OCI-M2 (cell line): ENCODE data around the gene KCNIP4.

Experiments used
- DNase-seq: peaks from one replicate; lab custom pipeline; 2025; ENCODE audit not compliant: unreplicated experiment; lab: John Stamatoyannopoulos, UW

KCNIP4 gene

DNA sequence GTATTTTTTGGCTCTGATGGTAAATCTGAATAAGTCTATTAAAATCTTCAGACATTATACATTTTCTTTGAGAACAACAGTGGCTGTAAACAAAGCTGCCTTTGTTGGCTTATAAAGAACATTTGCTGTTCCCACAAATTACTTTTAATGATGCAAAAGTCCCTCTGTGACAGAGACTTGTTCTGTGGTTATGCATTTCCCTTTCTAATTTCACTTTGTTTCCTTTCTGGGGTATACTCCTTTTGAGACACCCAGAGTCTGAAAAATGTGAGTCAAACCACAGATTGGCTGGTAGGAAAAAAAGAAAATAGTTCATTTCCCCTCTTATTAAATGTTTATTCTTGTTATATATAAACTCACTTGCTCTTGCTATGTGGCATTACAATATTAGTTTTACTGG lies 845.9 kb downstream of the KCNIP4 start:
- no peak for DNase-seq

DNA sequence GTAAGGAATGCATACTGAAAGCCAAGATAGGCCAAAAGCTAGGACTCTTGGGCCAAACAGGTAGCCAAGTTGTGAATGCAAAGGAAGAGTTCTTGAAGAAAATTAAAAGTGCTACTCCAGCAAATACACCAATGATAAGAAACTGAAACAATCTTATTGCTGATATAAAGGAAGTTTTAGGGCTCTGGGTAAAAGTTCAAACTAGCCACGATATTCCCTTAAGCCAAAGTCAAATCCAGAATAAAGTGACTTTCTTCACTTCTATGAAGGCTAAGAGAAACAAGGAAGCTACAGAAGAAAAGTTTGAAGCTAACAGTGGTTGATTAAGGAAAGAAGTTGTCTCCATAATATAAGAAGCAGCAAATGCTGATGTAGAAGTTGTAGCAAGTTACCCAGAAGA lies 850.7 kb downstream of the KCNIP4 start:
- no peak for DNase-seq

GRCh38 chr4:21097026-21097425 lies 851.5 kb downstream of the KCNIP4 start:
- DNase-seq = no peak

- no peak for DNase-seq
These were observed 856.0 kb downstream of the KCNIP4 start for GRCh38 chr4:21092531-21092930.

- DNase-seq = no peak
These were observed 858.4 kb downstream of the KCNIP4 start for GRCh38 chr4:21090094-21090666.

DNA sequence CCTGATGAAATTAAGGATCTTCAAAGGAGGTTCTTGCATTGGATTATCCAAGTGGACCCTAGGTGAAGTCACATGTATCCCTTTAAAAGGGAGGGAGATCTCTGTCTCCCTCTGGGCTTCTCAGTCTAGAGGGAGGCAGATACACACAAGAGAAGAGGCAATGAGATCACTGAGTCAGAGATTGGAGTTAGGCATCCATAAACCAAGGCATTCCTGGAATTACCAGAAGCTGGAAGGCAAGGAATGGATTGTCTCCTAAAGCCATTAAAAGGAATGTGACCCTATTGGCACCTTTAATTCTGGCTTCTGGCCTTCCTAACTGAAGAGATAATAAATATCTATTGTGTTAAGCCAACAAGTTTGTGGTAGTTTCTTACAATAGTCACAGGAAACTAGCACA lies 865.2 kb downstream of the KCNIP4 start:
- DNase-seq = no peak

GRCh38 chr4:21077967-21078366 lies 870.6 kb downstream of the KCNIP4 start:
- no peak for DNase-seq

DNA sequence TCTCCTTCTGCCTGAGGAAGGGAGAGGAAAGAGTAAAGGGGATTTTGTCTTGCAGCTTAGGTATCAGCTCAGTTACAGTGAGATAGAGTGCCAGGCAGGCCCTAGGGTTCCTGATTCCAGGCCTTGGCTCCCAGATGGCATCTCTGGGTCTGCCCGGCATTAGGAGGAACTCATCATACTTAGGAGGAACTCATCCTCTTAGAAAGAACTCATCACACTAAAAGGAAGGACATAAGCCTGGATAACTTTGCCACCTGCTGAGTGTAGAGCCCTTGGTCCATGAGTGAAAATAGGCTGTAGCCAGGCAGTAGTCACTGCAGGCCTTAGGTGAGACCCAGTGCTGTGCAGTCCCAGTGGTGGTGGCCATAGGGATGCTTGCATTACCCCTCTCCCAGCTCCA lies 881.2 kb downstream of the KCNIP4 start:
- DNase-seq = no peak

DNA sequence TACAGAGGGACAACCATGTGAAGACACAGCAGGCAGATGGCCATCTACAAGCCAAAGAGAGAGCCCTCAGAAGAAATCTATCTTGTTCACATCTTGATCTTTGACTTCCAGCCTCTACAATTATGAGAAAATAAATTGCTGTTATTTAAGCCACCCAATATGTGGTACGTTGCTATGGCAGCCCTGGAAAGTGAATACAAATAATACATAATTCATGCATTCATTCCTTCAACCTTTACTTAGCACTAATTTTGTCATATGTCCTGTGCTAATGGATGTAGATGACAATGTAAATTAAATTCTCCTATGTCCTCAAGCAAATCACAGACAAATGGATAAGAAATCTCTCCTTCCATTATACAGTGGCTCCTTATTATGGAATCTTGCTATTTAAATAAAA lies 886.7 kb downstream of the KCNIP4 start:
- no peak for DNase-seq

GRCh38 chr4:21046141-21046540 lies 902.4 kb downstream of the KCNIP4 start:
- no peak for DNase-seq

GRCh38 chr4:21045119-21045518 lies 903.5 kb downstream of the KCNIP4 start:
- DNase-seq = no peak

DNA sequence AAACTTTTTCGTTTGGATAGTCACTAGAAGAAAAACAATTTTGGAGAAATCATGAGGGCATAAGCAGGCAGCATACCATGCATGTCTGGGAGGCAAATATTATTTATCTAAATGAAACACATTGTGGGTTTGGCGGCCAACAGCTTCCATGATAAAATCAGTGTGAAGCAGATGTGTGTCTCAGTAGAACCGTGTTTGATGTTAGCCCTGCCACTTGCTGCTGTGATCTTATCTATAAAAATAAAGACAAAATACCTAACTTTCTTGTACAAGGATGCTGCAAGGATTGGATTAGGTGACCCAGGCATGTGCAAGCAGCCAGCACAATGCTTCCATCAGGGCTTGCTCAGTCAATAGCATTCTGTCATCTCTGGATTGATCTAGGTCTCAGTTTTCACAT lies 906.9 kb downstream of the KCNIP4 start:
- no peak for DNase-seq

- DNase-seq = no peak
These were observed 913.8 kb downstream of the KCNIP4 start for GRCh38 chr4:21034728-21035127.

DNA sequence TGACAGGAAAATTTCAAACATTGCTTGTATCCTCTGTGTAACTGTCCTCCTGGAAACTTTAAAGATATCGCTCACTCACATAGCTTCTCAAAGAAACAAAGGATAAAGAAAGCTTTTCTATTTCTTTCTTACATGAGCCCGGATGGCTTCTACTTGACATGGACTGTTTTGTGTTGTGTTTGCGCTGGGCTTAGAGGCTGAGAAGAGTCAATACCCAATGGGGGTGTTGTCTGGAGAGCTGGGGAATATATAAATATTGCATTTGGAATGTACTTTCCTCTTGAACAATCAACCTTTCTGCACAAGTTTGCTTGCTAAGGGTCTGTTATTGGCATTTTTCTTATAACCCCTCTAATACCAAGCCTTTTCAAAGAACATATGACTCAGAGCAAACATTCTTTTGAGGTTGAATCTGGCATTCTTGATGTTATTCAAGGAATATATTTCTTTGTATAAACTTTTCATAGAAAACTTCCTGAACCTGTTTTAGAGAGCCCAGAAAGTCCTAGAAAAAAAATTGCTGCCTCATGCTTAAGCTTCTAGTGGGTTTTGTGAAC lies 916.4 kb downstream of the KCNIP4 start:
- DNase-seq = no peak

- DNase-seq = no peak
These were observed 929.8 kb downstream of the KCNIP4 start for GRCh38 chr4:21018817-21019216.

DNA sequence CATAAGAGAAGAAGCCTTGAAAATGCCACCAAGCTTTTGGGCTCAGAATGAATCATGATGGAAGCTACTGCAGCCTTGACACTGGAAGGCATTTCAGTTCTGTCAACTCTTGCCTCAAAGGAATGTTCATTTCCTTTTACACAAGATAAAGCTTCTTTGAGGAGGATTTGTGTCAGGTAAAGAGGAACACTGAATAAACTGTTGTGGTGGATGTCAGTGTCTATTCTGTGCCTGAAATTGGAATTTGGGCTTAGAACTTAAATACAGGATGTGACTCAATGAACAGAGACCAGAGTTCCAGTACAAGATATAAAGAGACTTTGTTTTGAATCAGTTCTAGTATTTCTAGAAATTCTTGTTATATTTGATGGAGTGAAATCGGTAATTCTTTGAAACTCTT lies 935.1 kb downstream of the KCNIP4 start:
- DNase-seq = no peak

- DNase-seq = no peak
These were observed 935.7 kb downstream of the KCNIP4 start for GRCh38 chr4:21012851-21013331.

DNA sequence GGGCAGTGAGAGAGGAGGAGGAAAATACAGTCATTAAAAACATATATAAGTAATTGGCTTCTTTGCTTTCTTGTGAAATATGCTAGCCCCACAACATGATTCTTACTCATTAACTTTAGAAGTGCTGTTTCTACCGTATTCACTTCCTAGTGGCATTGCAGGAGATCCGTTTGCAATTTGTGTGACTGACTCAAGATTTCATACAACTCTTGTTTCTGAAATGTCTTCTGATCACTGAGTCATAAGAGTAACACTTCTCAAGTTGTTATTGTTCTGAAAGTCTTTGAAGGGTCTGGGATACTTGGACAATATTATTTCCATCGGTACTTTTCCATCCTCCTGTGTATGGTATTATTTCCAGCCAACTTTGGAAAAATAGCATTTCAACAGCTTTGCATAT lies 937.5 kb downstream of the KCNIP4 start:
- no peak for DNase-seq

DNA sequence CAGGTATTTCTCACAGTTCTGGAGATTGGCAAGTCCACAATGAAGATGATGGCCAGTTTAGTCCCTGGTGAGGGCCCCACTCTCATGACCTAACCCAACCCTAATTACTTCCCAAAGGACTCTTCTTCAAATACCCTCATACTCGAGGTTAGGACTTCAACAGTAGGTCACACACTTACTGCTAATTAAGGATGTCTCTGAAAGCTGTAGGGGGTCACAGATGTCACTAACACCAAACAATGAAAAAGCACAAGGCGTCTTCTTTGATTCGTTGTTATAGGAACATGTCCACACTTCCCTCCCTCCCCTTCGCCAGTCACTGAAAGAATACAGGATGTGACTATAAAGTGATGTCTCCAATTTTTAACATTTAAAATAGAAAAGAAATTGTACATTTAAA lies 938.6 kb downstream of the KCNIP4 start:
- DNase-seq = no peak

- DNase-seq = no peak
These were observed 942.9 kb downstream of the KCNIP4 start for GRCh38 chr4:21005647-21006046.

DNA sequence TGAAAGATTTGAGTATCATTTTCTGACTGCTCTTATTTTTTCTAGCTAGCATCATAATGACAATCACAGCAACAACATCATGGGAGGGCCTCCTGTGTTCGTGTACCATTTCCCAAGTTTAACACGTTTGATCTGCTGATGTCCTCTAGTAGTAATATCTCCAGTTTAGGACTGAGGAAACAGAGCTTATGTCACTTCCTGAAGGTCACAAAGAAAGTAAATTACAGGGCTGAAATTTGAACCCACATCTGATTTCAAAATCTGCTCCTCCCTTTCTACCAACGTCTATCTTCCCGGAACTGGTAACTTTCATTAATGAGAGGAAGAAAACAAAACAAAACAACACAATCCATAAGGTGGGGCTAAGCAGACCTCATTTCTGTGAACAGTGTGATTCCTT lies 945.6 kb downstream of the KCNIP4 start:
- no peak for DNase-seq

DNA sequence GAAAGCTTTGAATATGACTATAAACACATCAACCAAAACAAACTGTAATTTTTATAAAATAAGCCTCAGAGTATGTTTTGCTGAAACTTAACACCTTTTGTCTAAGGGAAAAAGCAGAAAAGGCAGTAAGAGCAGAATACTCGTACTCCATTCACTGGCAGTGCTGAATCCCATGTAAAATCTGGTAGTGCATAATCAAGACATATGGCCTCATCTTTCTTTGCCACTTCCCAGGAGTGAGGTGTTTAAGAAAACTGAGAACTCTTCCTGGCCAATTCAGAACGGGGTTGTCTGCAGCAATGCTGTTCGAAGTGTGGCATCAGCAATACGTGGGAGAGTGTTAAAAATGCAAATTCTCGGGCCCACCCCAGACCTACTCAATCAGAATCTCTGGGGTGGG lies 946.3 kb downstream of the KCNIP4 start:
- DNase-seq = no peak

DNA sequence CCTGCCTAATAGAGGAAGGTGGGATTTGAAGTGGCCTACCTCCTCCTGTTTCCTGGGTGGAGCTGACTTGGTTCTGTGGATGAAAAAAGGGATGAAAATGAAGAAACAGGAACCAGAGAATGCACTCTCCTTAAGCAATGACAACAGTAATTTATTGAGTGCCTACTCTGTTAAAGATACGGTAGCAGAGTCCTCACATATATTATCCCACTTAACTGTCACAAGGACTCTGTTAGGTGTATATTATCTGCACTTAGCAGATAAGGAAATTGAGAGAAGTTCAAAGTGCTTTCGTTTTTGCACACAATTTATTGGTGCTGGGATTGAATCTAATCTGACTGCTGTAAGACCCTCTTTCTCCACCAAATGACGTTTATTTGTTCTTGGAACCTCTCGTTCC lies 947.1 kb downstream of the KCNIP4 start:
- no peak for DNase-seq
